ENCODE data around the gene MALAT1. TPM values are rescaled to one million over a fixed set of nuclear protein-coding genes. Genes with fewer than 3 reads are reported as not detected.

The MALAT1 gene
- total and polyA plus RNA-seq, 2 of the 13 experiments (the other 11 are each of a cell fraction or from before 2014, with no cell fraction given) = 143 to 1,237 TPM

DNA sequence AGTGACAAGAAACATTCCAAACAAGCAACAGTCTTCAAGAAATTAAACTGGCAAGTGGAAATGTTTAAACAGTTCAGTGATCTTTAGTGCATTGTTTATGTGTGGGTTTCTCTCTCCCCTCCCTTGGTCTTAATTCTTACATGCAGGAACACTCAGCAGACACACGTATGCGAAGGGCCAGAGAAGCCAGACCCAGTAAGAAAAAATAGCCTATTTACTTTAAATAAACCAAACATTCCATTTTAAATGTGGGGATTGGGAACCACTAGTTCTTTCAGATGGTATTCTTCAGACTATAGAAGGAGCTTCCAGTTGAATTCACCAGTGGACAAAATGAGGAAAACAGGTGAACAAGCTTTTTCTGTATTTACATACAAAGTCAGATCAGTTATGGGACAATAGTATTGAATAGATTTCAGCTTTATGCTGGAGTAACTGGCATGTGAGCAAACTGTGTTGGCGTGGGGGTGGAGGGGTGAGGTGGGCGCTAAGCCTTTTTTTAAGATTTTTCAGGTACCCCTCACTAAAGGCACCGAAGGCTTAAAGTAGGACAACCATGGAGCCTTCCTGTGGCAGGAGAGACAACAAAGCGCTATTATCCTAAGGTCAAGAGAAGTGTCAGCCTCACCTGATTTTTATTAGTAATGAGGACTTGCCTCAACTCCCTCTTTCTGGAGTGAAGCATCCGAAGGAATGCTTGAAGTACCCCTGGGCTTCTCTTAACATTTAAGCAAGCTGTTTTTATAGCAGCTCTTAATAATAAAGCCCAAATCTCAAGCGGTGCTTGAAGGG is 6.0 kb downstream of the MALAT1 start:
- Histone ChIP-seq H3K4me3 (replicated peaks in 1 of 3; ENCODE audit: insufficient read depth in 1 of 3, low read depth in 2 of 3, low read length in 3 of 3) (peak overlapping the region; percentile 85 to 93 (median 89); a peak in 5 of 6 replicates), H3K9ac (ENCODE audit: insufficient read depth, low read depth, low read length) (peak overlapping the region; percentile 42; the same call in 1 of the 2 replicates), H3K79me2 (ENCODE audit: insufficient read depth, low read length) (peaks cover 63% of the 10 kb centered on the region), H3K27ac (ENCODE audit: extremely low read length, insufficient read depth, low read length) (no peak overlapping the region), H3K36me3 (replicated peaks in 1 of 2; ENCODE audit: control insufficient read depth in 1 of 2, insufficient read depth in 2 of 2, low read length in 2 of 2) (peaks cover 6 to 40% of the 10 kb centered on the region in 2 experiments), H4K20me1 (ENCODE audit: insufficient read depth, low read length) (peaks cover 76% of the 10 kb centered on the region), H3K9me3 (ENCODE audit: low read length) (no peaks in the 10 kb centered on the region), H3K27me3 (ENCODE audit: control insufficient read depth in 1 of 2, insufficient read depth in 2 of 2, low read length in 2 of 2) (no peaks in the 10 kb centered on the region; a peak in 2 of 5 replicates), H3K4me2 (ENCODE audit: low read depth, low read length) (peak overlapping the region; percentile 78), H2AFZ (ENCODE audit: low read length) (no peak overlapping the region), H3K4me1 (ENCODE audit: insufficient read depth, low read length) (peaks cover 63% of the 10 kb centered on the region)
- TSS peak; percentile 5 for BruUV-seq (replicated peaks)
- POLR2A ChIA-PET = interaction anchor here (0.9 to 27.3 kb wide), 13 partner anchors 6 to 147 kb away, joined by 3 to 1590 read pairs (median 10); partner anchors contain the start of genes FRMD8, MALAT1, NEAT1 and SCYL1
- no peak for FAIRE-seq
- CTCF ChIA-PET (ENCODE audit: low intra/inter-chr PET ratio, low total read pairs) = no interaction called here
- no peak for DNase-seq (ENCODE audit: low spot score)
- 74% methylated on average over 8 of the region's 8 CpGs for WGBS (ENCODE audit: low lambda C conversion rate)
- intact Hi-C loops (cut with micrococcal nuclease; ENCODE audit: unreplicated experiment) (no loop called here), in situ Hi-C loops (cut with HindIII; ENCODE audit: extremely low pct_ligation_motif_present, low pct_unique_long_range_greater_than_20kb) (loop anchor here (5.0 to 10.0 kb wide), 2 partner anchors 33 to 50 kb away; no protein-coding TSS in a partner anchor)
- TF ChIP-seq ZNF577 (CRISPR knock-in tag; IDR thresholded peaks at IDR 0.05; ENCODE audit: borderline replicate concordance, low read depth) (no peak), RBM22 (optimal IDR thresholded peaks at IDR 0.05; ENCODE audit: low read length) (peak; percentile 10), ZNF17 (CRISPR knock-in tag; IDR thresholded peaks at IDR 0.05) (no peak), AGO2 (optimal IDR thresholded peaks at IDR 0.05; ENCODE audit: low read depth, low read length) (peak; percentile 54), RBFOX2 (IDR thresholded peaks at IDR 0.05; ENCODE audit: low read depth, low read length) (peak; percentile 68), NBN (conservative IDR thresholded peaks at IDR 0.05) (no peak), POLR2G (IDR thresholded peaks at IDR 0.05; ENCODE audit: low read depth, low read length) (peak; percentile 33), ZNF557 (CRISPR knock-in tag; IDR thresholded peaks at IDR 0.05) (no peak), PAF1 (CRISPR knock-in tag; IDR thresholded peaks at IDR 0.05) (peak; percentile 20; the same call in 1 of the 2 replicates), ZNF567 (CRISPR knock-in tag; IDR thresholded peaks at IDR 0.05; ENCODE audit: borderline replicate concordance) (no peak), NFYB (CRISPR knock-in tag; IDR thresholded peaks at IDR 0.05) (no peak)
- ATAC-seq = no peak

Data from HepG2 (cell line).